HepG2 (cell line): ENCODE results near the gene CHMP1A. TPM values are rescaled to one million over a fixed set of nuclear protein-coding genes. Genes with fewer than 3 reads are reported as not detected.
A peak's percentile ranks its signal among the peaks of the same experiment; 100 is the strongest.

Experiments
- ATF2 ChIP-seq: sonication (generic); formaldehyde crosslinking; IDR thresholded peaks from 2 replicates; pipeline ENCODE4 v1.4.0; 2020; ENCODE audit warnings: missing genetic modification reagents
- DMAP1 ChIP-seq: IDR thresholded peaks from 2 replicates; pipeline ENCODE4 v1.6.1; 2016
- DNMT1 ChIP-seq: sonication (generic); formaldehyde crosslinking; IDR thresholded peaks from 2 replicates; pipeline ENCODE4 v1.5.1; 2020; ENCODE audit warnings: mild to moderate bottlenecking, missing genetic modification reagents
- ELF1 ChIP-seq: sonication (generic); formaldehyde crosslinking; IDR thresholded peaks from 2 replicates; pipeline ENCODE4 v1.4.0; 2020; ENCODE audit warnings: missing genetic modification reagents
- ERF ChIP-seq: IDR thresholded peaks from 2 replicates; pipeline ENCODE4 v1.6.1; 2018; ENCODE audit warnings: missing biosample characterization, missing genetic modification reagents
- FOXO1 ChIP-seq: sonication (generic); formaldehyde crosslinking; IDR thresholded peaks from 2 replicates; pipeline ENCODE4 v1.4.0; 2020; ENCODE audit warnings: missing genetic modification reagents
- IRX3 ChIP-seq: sonication (generic); formaldehyde crosslinking; IDR thresholded peaks from 2 replicates; pipeline ENCODE4 v1.8.1; 2023; ENCODE audit warnings: mild to moderate bottlenecking, low read depth, missing genetic modification reagents, borderline replicate concordance
- KAT7 ChIP-seq: IDR thresholded peaks from 2 replicates; pipeline ENCODE4 v1.6.1; 2018; ENCODE audit warnings: borderline replicate concordance, missing compliant biosample characterization
- KLF12 ChIP-seq: sonication (generic); formaldehyde crosslinking; IDR thresholded peaks from 2 replicates; pipeline ENCODE4 v1.4.0; 2020; ENCODE audit warnings: missing genetic modification reagents, borderline replicate concordance
- PATZ1 ChIP-seq: sonication (generic); formaldehyde crosslinking; IDR thresholded peaks from 2 replicates; pipeline ENCODE4 v1.4.0; 2020; ENCODE audit warnings: missing genetic modification reagents
- RFXAP ChIP-seq: sonication (generic); formaldehyde crosslinking; IDR thresholded peaks from 2 replicates; pipeline ENCODE4 v1.4.0; 2020; ENCODE audit warnings: missing genetic modification reagents, borderline replicate concordance
- TBX3 ChIP-seq: fragments of 450-650 bp; IDR thresholded peaks from 2 replicates; pipeline ENCODE4 v1.6.1; 2017; ENCODE audit warnings: antibody characterized with exemption, mild to moderate bottlenecking, inconsistent platforms, borderline replicate concordance
- THAP11 ChIP-seq: IDR thresholded peaks from 2 replicates; pipeline ENCODE4 v1.6.1; 2016; ENCODE audit warnings: missing biosample characterization, missing genetic modification reagents
- TOPORS ChIP-seq: sonication (generic); formaldehyde crosslinking; IDR thresholded peaks from 2 replicates; pipeline ENCODE4 v1.8.0; 2023; ENCODE audit warnings: mild to moderate bottlenecking, missing genetic modification reagents
- ZBTB4 ChIP-seq: sonication (generic); formaldehyde crosslinking; IDR thresholded peaks from 2 replicates; pipeline ENCODE4 v1.4.0; 2020; ENCODE audit warnings: missing genetic modification reagents, mild to moderate bottlenecking, borderline replicate concordance
- ZNF343 ChIP-seq: sonication (generic); formaldehyde crosslinking; IDR thresholded peaks from 2 replicates; pipeline ENCODE4 v1.4.0; 2020; ENCODE audit warnings: mild to moderate bottlenecking, missing genetic modification reagents
- ZNF563 ChIP-seq: sonication (generic); formaldehyde crosslinking; IDR thresholded peaks from 2 replicates; pipeline ENCODE4 v1.8.0; 2022; ENCODE audit warnings: mild to moderate bottlenecking, moderate library complexity, missing genetic modification reagents
- ZNF607 ChIP-seq: sonication (generic); formaldehyde crosslinking; IDR thresholded peaks from 2 replicates; pipeline ENCODE4 v1.5.1; 2020; ENCODE audit warnings: missing genetic modification reagents, mild to moderate bottlenecking, borderline replicate concordance
- ZNF768 ChIP-seq: sonication (generic); formaldehyde crosslinking; IDR thresholded peaks from 2 replicates; pipeline ENCODE4 v1.4.0; 2020; ENCODE audit warnings: missing genetic modification reagents
- ZNF773 ChIP-seq: sonication (generic); formaldehyde crosslinking; IDR thresholded peaks from 2 replicates; pipeline ENCODE4 v1.4.0; 2020; ENCODE audit warnings: missing genetic modification reagents, borderline replicate concordance
- ZZZ3 ChIP-seq: sonication (generic); formaldehyde crosslinking; IDR thresholded peaks from 2 replicates; pipeline ENCODE4 v1.4.0; 2020; ENCODE audit warnings: missing genetic modification reagents, mild to moderate bottlenecking, borderline replicate concordance
- polyA plus RNA-seq, 8 experiments: library from polyadenylated mRNA; depleted of rRNA in 3 of 8; stranded (reverse) in 7 of 8; unstranded in 1 of 8; fragments of >200 nt; fragmentation: Illumina TruSeq in 4 of 8; extraction: Trizol in 4 of 8; gene quantifications; 2 replicates each; pipeline versions ENCODE4 v1.2.1 to v1.2.3, GENCODE V29; 2011 to 2016; ENCODE audit warnings: low read depth in 4 of 8, missing spikeins in 1 of 8, mixed read lengths in 1 of 8; ENCODE audit not compliant: insufficient read depth in 1 of 8
- total RNA-seq, 5 experiments: library from RNA; depleted of rRNA; stranded (reverse); fragments of >200 nt; fragmentation: Illumina TruSeq; extraction: Trizol; gene quantifications; 2 replicates each; pipeline ENCODE4 v1.2.3, GENCODE V29; 2016; ENCODE audit warnings: low read depth in 1 of 5

Gene CHMP1A
- total and polyA plus RNA-seq, 2 of the 13 experiments (the other 11 are each of a cell fraction or from before 2014, with no cell fraction given) = 69.4 to 73.3 TPM

- TF ChIP-seq TOPORS (CRISPR knock-in tag) (peak; percentile 51), KAT7 (CRISPR knock-in tag) (no peak; the same call in 1 of the 2 replicates), DMAP1 (0 out of 2 replicates have a peak, but pooled peaks have one; percentile 22), ZNF343 (peak; percentile 56; the same call in 1 of the 2 replicates), ERF (no peak), DNMT1 (CRISPR knock-in tag) (peak; percentile 36; the same call in 1 of the 2 replicates), ZZZ3 (CRISPR knock-in tag) (0 out of 2 replicates have a peak, but pooled peaks have one; percentile 28), KLF12 (CRISPR knock-in tag) (0 out of 2 replicates have a peak, but pooled peaks have one; percentile 1), IRX3 (CRISPR knock-in tag) (0 out of 2 replicates have a peak, but pooled peaks have one; percentile 37), ZNF768 (CRISPR knock-in tag) (no peak), ZNF773 (CRISPR knock-in tag) (no peak), PATZ1 (CRISPR knock-in tag) (peak; percentile 73), ELF1 (peak; percentile 8; the same call in 1 of the 2 replicates), THAP11 (0 out of 2 replicates have a peak, but pooled peaks have one; percentile 14), RFXAP (CRISPR knock-in tag) (0 out of 2 replicates have a peak, but pooled peaks have one; percentile 48), ZNF607 (CRISPR knock-in tag) (peak; percentile 57; the same call in 1 of the 2 replicates), FOXO1 (CRISPR knock-in tag) (peak; percentile 46; the same call in 1 of the 2 replicates), ZNF563 (CRISPR knock-in tag) (no peak), ZBTB4 (CRISPR knock-in tag) (peak; percentile 92; the same call in 1 of the 2 replicates), TBX3 (peak; percentile 51), ATF2 (CRISPR knock-in tag) (0 out of 2 replicates have a peak, but pooled peaks have one; percentile 45)
Measured at GRCh38 chr16:89693931-89694783, 36.6 kb upstream of the CHMP1A start (continued).
